ENCODE measurements around the gene DPH1. TPM values are rescaled to one million over a fixed set of nuclear protein-coding genes. Genes with fewer than 3 reads are reported as not detected.

The DPH1 gene
- total and polyA plus RNA-seq, 2 of the 4 experiments (the other 2 are of a cell fraction), result 24.4 to 49.9 TPM

- H3K4ac ChIP-seq (ENCODE audit: low read depth, low read length), result peak overlapping the region; percentile 63
- in situ Hi-C loops (cut with MboI; ENCODE audit: low sequenced_read_pairs) (no loop called here), intact Hi-C loops (cut with micrococcal nuclease) (loop anchor here (5.0 kb wide), 2 partner anchors 284 to 299 kb away; partner anchors contain the start of genes SGSM2 and TSR1), dilution Hi-C loops (cut with HindIII; ENCODE audit: low sequenced_read_pairs, unreplicated experiment) (no loop called here)
- peak overlapping the region in 1 of 2 experiments; percentile 37; a peak in 2 of 4 replicates for H4K8ac ChIP-seq (ENCODE audit: low read depth in 2 of 2, low read length in 2 of 2)
- peaks cover 17% of the 10 kb centered on the region for H3K36me3 ChIP-seq (ENCODE audit: control insufficient read depth, insufficient read depth, low read length)
- H2BK120ac ChIP-seq (ENCODE audit: low read depth, low read length), result peak overlapping the region; percentile 32; the same call in 1 of the 2 replicates
- no TSS peak for BruUV-seq (replicated peaks)
- peak overlapping the region; percentile 99 for H2AK9ac ChIP-seq (replicated peaks; ENCODE audit: low read depth, low read length, poor library complexity)
- POLR2A ChIA-PET (ENCODE audit: unreplicated experiment), result no interaction called here
- CTCF ChIA-PET, result interaction anchor here (0.6 to 1.6 kb wide), 7 partner anchors 37 to 283 kb away, joined by 3 to 6 read pairs (median 3); partner anchors contain the start of gene TSR1
- peak overlapping the region; percentile 86 for H3K23ac ChIP-seq (ENCODE audit: low read depth, low read length)
- peak overlapping the region; percentile 35 for H3K4me3 ChIP-seq (ENCODE audit: insufficient read depth, low read depth, low read length)
- peak; percentile 1 for ATAC-seq (ENCODE audit: low read depth)
- H3K79me1 ChIP-seq (ENCODE audit: low read depth in 1 of 2, low read length in 2 of 2), result peaks cover 0 to 18% of the 10 kb centered on the region in 2 experiments; a peak in 2 of 4 replicates
- peak overlapping the region; percentile 73; the same call in 1 of the 2 replicates for H2AK5ac ChIP-seq (ENCODE audit: low read depth, low read length)
- H2BK20ac ChIP-seq (ENCODE audit: low read depth, low read length), result peak overlapping the region; percentile 82; the same call in 1 of the 2 replicates
- 4% methylated on average over 18 of the region's 84 CpGs; no CpG with 5 or more reads in 1 of the 2 experiments for WGBS, 2 experiments (ENCODE audit: extremely low coverage in 2 of 2, insufficient read length in 1 of 2)
- peak overlapping the region; percentile 89 for H2AFZ ChIP-seq (replicated peaks; ENCODE audit: low read length, poor library complexity)
- H3K4me1 ChIP-seq (ENCODE audit: control insufficient read depth, insufficient read depth, low read length), result peaks cover 18% of the 10 kb centered on the region
- H3K14ac ChIP-seq (replicated peaks; ENCODE audit: low read depth, low read length), result no peak overlapping the region
- no peaks in the 10 kb centered on the region for H3K9me3 ChIP-seq (ENCODE audit: control insufficient read depth, insufficient read depth, low read length)
- H4K20me1 ChIP-seq (ENCODE audit: insufficient read depth, low read length), result peaks cover 30% of the 10 kb centered on the region
- no peaks in the 10 kb centered on the region for H3K9me1 ChIP-seq (ENCODE audit: insufficient read depth, low read length)
- H2BK5ac ChIP-seq (ENCODE audit: low read depth, low read length, poor library complexity, severe bottlenecking), result no peak overlapping the region
- peak overlapping the region; percentile 54 for H3K27ac ChIP-seq (ENCODE audit: insufficient read depth, low read length)
- no peak overlapping the region for H4K91ac ChIP-seq (ENCODE audit: insufficient read depth, low read depth, low read length)
- H2BK15ac ChIP-seq (ENCODE audit: low read depth, low read length), result peak overlapping the region; percentile 80; the same call in 1 of the 3 replicates
- no peaks in the 10 kb centered on the region for H3K27me3 ChIP-seq (ENCODE audit: control insufficient read depth, insufficient read depth, low read length)
- DNase-seq, result peak; percentile 67
- peak overlapping the region; percentile 78 for H3K4me2 ChIP-seq (ENCODE audit: low read depth, low read length)
- H4K5ac ChIP-seq (ENCODE audit: low read depth, low read length), result no peak overlapping the region
- H3K9ac ChIP-seq (ENCODE audit: low read depth, low read length), result peak overlapping the region; percentile 54
- H3K18ac ChIP-seq (ENCODE audit: low read depth, low read length), result no peak overlapping the region; the same call in 1 of the 2 replicates
- no peak overlapping the region for H3K56ac ChIP-seq (ENCODE audit: extremely low read depth, insufficient read depth, low read length)
- TF ChIP-seq MAFK (IDR thresholded peaks at IDR 0.05; ENCODE audit: low read depth, low read length) (no peak), FOS (IDR thresholded peaks at IDR 0.05; ENCODE audit: low read depth, low read length) (peak; percentile 61), ELK1 (IDR thresholded peaks at IDR 0.05; ENCODE audit: borderline replicate concordance, low read depth, low read length) (no peak), CHD1 (IDR thresholded peaks at IDR 0.05; ENCODE audit: low read depth, low read length) (0 out of 2 replicates have a peak, but pooled peaks have one; percentile 7), NFE2L2 (IDR thresholded peaks at IDR 0.05; ENCODE audit: low read depth, low read length) (no peak), POLR2A (IDR thresholded peaks at IDR 0.05; ENCODE audit: low read depth, low read length) (no peak), MXI1 (IDR thresholded peaks at IDR 0.05; ENCODE audit: borderline replicate concordance, low read depth, low read length) (peak; percentile 29; the same call in 1 of the 2 replicates), MAZ (IDR thresholded peaks at IDR 0.05; ENCODE audit: borderline replicate concordance, low read depth, low read length) (peak; percentile 91; the same call in 1 of the 2 replicates), RCOR1 (IDR thresholded peaks at IDR 0.05; ENCODE audit: insufficient replicate concordance, low read length) (no peak), RAD21 (IDR thresholded peaks at IDR 0.05; ENCODE audit: low read length) (peak; percentile 67), CEBPB (IDR thresholded peaks at IDR 0.05; ENCODE audit: low read depth, low read length) (no peak), USF2 (IDR thresholded peaks at IDR 0.05; ENCODE audit: low read depth, low read length) (no peak), CTCF (conservative IDR thresholded peaks at IDR 0.05; ENCODE audit: low read depth, low read length) (peak; percentile 69)
These were observed 23.7 kb downstream of the DPH1 start for GRCh38 chr17:2053380-2054261.
